Activated T-cell treated with anti-CD3 and anti-CD28 coated beads, Interleukin-2, amount 50 U/mL, for 72 hours (primary cell): ENCODE data around the gene TRIP11. TPM values are rescaled to one million over a fixed set of nuclear protein-coding genes. Genes with fewer than 3 reads are reported as not detected.
A peak's percentile ranks its signal among the peaks of the same experiment; 100 is the strongest.

Source experiments
- ATAC-seq, 2 donors: fragments of 150-1000 bp; cut with Tn5 transposase; replicated peaks in 1 of 2; 2 replicates each; pipeline ENCODE4 v1.10.0; 2021; ENCODE audit warnings: moderate library complexity in 2 of 2, mild to moderate bottlenecking in 1 of 2
- DNase-seq, 2 donors: peaks; one replicate each; pipeline ENCODE4 v3.0.0; 2021 to 2022; ENCODE audit warnings: mixed read lengths in 1 of 2
- H3K27ac Mint-ChIP-seq: one replicate; pipeline ENCODE4 v1.8.0; 2022; ENCODE audit warnings: mild to moderate bottlenecking, moderate library complexity, mixed read lengths
- H3K27me3 Mint-ChIP-seq: one replicate; pipeline ENCODE4 v1.8.0; 2022; ENCODE audit warnings: low read depth, mixed read lengths
- H3K36me3 Mint-ChIP-seq, 2 donors: one replicate each; pipeline ENCODE4 v1.8.0; 2022; ENCODE audit warnings: mixed read lengths in 2 of 2, mild to moderate bottlenecking in 1 of 2; ENCODE audit not compliant: insufficient read depth in 2 of 2
- H3K4me1 Mint-ChIP-seq: one replicate; pipeline ENCODE4 v1.8.0; 2022; ENCODE audit warnings: low read depth, mixed read lengths
- H3K4me3 Mint-ChIP-seq, 2 donors: one replicate each; pipeline ENCODE4 v1.8.0; 2022; ENCODE audit warnings: mild to moderate bottlenecking in 2 of 2, mixed read lengths in 2 of 2, moderate library complexity in 2 of 2
- H3K9me3 Mint-ChIP-seq, 2 donors: one replicate each; pipeline ENCODE4 v1.8.0; 2022; ENCODE audit warnings: mixed read lengths in 2 of 2
- total RNA-seq, 2 donors: library from RNA; stranded (reverse); gene quantifications; one replicate each; pipeline ENCODE4 v1.2.3, GENCODE V29; 2022

TRIP11 gene
- total RNA-seq, 2 donors from 2014 or later = 39.0 to 47.2 TPM

DNA sequence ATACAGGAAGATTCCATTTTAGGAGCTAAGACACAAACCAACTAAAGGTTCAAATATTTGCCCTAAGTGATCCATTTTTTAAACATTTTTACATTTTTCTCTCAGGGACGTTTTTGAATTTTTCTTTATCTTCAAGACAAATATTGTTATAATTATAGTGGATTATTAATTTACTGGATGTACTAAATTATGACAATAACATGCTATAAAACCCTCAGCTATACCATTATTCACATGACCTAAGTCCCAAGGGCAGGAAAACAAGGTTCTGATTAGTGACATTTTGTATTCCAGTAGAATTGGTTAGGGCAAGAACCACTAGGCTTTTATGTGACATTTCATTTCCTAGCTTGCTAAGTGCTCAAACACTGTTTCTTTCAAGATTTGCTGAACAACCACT lies 75.8 kb downstream of the TRIP11 start:
- Mint-ChIP-seq H3K9me3 (no peaks in the 10 kb centered on the region), H3K4me1 (peaks cover 53% of the 10 kb centered on the region), H3K27ac (no peak overlapping the region), H3K27me3 (no peaks in the 10 kb centered on the region), H3K36me3 (peaks cover 0 to 8% of the 10 kb centered on the region in 2 donors), H3K4me3 (no peak overlapping the region)
- DNase-seq = no peak
- ATAC-seq = no peak

DNA sequence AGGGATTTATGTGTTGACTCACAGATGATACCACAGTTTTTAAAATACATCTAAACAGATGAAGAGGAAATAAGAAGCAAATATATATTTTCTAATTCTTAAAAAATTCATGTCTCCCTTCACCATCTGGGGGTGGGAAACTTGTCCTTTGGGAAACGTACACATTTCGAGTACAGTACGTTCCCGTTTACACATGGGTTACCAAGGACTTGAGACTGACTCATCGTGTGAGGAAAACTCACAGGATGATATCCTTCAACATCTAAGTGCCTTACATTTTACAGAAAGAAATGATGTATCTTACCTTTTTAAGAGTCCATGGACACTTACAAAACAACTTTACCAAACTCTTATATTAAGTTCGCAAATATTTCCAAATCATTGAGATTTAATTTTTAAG lies 76.4 kb downstream of the TRIP11 start:
- Mint-ChIP-seq H3K4me1 (peaks cover 48% of the 10 kb centered on the region), H3K27me3 (no peaks in the 10 kb centered on the region), H3K9me3 (no peaks in the 10 kb centered on the region), H3K27ac (no peak overlapping the region), H3K36me3 (peaks cover 0 to 8% of the 10 kb centered on the region in 2 donors), H3K4me3 (no peak overlapping the region)
- no peak for DNase-seq
- ATAC-seq = no peak

- ATAC-seq (peak; percentile 81 to 83), DNase-seq (no peak)
- Mint-ChIP-seq H3K27me3 (peaks cover 1% of the 10 kb centered on the region), H3K4me1 (peaks cover 32% of the 10 kb centered on the region), H3K36me3 (peaks cover 0 to 6% of the 10 kb centered on the region in 2 donors), H3K4me3 (peak overlapping the region; percentile 69 to 74), H3K27ac (peak overlapping the region; percentile 92), H3K9me3 (no peaks in the 10 kb centered on the region)
Measured at GRCh38 chr14:91961297-91962220, 78.3 kb downstream of the TRIP11 start.

DNA sequence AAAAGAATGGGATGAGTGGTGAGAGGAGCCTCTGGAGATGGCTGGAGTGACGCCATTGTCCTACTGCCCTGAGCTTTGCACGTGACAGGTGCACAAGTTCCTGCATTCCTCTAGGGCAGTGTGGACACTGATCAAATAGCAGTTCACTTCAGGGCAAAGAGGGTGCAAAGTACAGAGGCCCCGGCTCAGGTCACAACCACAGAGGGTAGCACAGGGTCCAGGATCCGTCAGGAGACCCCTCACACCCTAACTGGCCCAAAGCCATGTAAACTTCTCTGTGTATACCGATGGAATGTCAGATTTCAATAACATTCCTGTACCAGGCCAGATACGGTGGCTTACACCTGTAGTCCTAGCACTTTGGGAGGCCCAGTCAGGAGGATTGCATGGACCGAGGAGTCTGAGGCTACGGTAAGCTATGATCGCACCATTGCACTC lies 82.0 kb downstream of the TRIP11 start:
- Mint-ChIP-seq H3K4me1 (peaks cover 22% of the 10 kb centered on the region), H3K4me3 (no peak overlapping the region), H3K27me3 (peaks cover 9% of the 10 kb centered on the region), H3K36me3 (peaks cover 0 to 1% of the 10 kb centered on the region in 2 donors), H3K27ac (no peak overlapping the region), H3K9me3 (no peaks in the 10 kb centered on the region)
- DNase-seq (no peak), ATAC-seq (no peak)

DNA sequence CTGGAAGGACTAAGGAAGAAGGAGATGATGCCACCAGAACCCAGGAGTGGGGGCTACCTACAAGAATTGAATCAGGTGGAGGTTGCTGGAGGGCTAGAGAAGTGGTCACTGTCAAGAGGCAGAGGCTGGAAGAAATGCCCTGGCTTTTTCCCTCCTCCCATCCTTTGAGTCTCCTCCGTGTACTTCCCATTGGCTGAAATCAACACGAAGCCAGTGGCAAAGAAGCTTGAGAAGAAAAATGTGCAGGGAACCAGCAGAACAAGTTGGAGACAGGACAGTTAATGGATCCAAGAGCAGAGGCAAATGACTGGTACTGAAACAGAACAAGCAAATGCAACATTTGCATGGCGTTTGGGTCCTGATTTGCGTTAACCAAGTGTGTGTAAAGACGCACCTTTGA lies 83.2 kb downstream of the TRIP11 start:
- Mint-ChIP-seq H3K36me3 (peaks cover 0 to 1% of the 10 kb centered on the region in 2 donors), H3K27me3 (peaks cover 9% of the 10 kb centered on the region), H3K27ac (no peak overlapping the region), H3K4me3 (no peak overlapping the region), H3K4me1 (peaks cover 10% of the 10 kb centered on the region), H3K9me3 (no peaks in the 10 kb centered on the region)
- ATAC-seq (no peak), DNase-seq (no peak)

GRCh38 chr14:91955168-91955567 lies 84.7 kb downstream of the TRIP11 start:
- DNase-seq (no peak), ATAC-seq (no peak)
- H3K4me3 Mint-ChIP-seq = no peak overlapping the region
- H3K9me3 Mint-ChIP-seq = no peaks in the 10 kb centered on the region
- no peak overlapping the region for H3K27ac Mint-ChIP-seq
- H3K27me3 Mint-ChIP-seq = peaks cover 15% of the 10 kb centered on the region
- peaks cover 4% of the 10 kb centered on the region for H3K4me1 Mint-ChIP-seq
- H3K36me3 Mint-ChIP-seq = peaks cover 0 to 1% of the 10 kb centered on the region in 2 donors

DNA sequence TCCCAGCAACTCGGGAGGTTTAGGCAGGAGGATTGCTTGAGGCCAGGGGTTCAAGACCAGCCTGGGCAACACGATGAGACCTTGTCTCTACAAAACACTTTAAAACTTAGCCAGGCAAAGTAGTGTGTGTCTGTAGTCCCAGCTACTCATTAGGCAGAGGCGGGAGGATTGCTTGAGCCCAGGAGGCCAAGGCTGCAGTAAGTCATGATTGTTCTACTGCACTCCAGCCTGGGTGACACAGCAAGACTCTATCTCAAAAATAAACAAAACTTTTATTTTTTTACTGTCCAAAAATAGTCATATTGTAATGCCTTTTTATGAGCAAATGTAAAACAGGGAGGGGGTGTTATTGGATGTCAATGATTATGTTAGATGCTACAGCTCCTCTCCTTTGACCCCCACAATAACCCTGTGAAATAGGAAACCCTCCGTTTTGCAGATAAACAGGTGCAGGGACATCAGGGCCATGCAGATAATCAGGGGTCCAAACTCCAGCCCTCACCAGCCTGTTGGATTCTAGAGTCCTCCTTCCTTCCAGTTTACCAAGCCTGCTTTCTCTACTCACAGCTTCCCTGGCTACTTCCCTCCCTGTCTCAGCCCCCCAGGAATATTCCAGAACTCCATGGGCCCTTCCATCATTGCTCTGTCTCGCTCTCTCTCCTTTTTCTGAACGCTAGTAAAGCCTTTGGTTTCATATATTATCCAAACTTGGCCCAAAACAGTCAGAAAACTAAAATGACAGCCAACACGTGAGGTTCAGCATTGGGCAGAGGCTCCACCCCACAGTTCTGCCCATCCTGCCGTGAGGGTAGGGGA lies 86.5 kb downstream of the TRIP11 start:
- ATAC-seq (no peak), DNase-seq (no peak)
- H3K36me3 Mint-ChIP-seq = peaks cover 0 to 1% of the 10 kb centered on the region in 2 donors
- peaks cover 4% of the 10 kb centered on the region for H3K4me1 Mint-ChIP-seq
- H3K9me3 Mint-ChIP-seq = no peaks in the 10 kb centered on the region
- peaks cover 15% of the 10 kb centered on the region for H3K27me3 Mint-ChIP-seq
- H3K4me3 Mint-ChIP-seq = no peak overlapping the region
- H3K27ac Mint-ChIP-seq = no peak overlapping the region

DNA sequence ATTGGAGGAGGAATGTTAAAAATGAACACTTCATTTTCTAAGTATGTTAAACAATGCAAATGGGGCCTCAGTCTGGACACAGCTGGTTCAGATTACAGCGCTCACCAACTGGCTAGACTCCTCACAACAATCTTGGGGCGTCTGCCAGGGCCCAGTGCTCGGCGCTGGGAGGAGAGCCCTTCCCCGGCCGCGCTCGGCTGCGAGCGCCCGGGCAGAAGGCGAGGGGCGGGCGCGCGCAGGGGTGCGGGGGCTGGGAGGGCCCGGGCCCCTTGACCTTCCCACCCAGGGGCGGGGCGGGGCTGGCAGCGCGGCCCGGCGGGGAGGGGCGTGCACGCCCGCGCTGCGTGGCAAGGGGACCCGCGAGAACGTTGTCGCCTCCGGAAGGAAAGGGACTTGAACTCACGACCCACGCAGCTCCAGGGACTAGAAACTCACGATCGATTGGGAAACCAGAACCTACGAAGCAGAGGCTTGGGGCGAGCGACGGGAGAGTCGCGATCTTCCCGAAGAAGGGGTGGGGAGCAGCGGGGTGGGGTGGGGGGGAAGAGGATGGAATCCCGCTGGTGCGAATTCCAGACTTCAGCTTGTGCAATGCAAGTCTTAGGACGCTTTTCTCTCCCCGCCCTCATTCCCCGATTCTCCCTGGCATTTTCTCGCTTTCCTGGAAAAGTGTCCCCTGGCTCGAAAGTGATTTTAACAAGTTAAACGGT lies 92.2 kb downstream of the TRIP11 start, which contains the start of gene FBLN5:
TSS of gene FBLN5 (minus strand) at position 220 of the 710 bp plus-strand sequence. CDS start 465 bp downstream, outside the sequence.
- Mint-ChIP-seq H3K4me1 (peaks cover 21% of the 10 kb centered on the region), H3K4me3 (peak within 1 kb of the TSS; percentile 86 to 88), H3K27me3 (peaks cover 43% of the 10 kb centered on the region), H3K27ac (no peak within 1 kb of the TSS), H3K9me3 (no peaks in the 10 kb centered on the region), H3K36me3 (no peaks in the 10 kb centered on the region)
- DNase-seq (peak; percentile 56 to 60), ATAC-seq (peak; percentile 86 to 89)

DNA sequence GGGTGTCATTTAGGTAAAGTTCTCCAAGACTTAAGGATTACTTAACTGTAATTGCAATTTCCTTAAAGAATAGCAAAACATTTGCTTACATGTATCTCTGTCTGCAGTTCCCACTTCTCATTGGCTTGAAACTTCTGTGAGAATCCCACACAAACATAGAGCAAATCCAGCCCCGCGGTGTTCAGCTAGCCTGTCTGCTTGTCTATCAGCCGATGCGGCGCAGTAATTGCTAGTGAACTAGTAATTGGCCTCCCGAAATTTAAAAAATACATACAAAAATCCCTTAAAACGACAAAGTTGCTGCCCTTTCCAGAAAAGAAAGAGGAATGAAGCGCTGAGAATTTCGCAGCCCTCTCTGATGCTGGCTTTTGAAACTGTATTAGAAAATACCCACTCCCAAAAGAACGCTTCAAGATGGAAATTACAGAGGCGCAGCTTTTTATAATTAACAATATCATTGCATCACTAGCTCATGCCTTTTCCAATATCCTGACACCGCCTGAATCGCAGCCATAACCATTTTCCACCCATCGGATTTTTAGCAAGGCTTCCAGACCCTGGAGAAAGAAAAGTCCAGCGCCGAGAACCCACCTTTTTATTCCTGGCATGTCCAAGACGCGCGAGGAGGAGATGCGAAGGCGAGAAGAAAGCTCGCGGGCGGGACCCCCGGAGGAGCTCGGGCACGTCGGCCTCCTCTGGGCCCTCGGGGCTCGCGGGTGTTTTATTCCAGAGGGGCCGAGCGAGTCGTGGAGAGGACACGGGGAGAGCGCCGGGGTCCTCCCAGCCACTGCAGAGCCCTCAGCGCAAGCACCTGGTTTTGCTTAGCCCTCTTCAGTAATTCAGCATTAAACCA lies 93.0 kb downstream of the TRIP11 start:
- Mint-ChIP-seq H3K36me3 (no peaks in the 10 kb centered on the region), H3K27ac (no peak overlapping the region), H3K4me1 (peaks cover 21% of the 10 kb centered on the region), H3K4me3 (peak overlapping the region; percentile 86 to 88), H3K9me3 (no peaks in the 10 kb centered on the region), H3K27me3 (peaks cover 43% of the 10 kb centered on the region)
- peak; percentile 47 to 48 for ATAC-seq
- DNase-seq = peak; percentile 8 to 12

DNA sequence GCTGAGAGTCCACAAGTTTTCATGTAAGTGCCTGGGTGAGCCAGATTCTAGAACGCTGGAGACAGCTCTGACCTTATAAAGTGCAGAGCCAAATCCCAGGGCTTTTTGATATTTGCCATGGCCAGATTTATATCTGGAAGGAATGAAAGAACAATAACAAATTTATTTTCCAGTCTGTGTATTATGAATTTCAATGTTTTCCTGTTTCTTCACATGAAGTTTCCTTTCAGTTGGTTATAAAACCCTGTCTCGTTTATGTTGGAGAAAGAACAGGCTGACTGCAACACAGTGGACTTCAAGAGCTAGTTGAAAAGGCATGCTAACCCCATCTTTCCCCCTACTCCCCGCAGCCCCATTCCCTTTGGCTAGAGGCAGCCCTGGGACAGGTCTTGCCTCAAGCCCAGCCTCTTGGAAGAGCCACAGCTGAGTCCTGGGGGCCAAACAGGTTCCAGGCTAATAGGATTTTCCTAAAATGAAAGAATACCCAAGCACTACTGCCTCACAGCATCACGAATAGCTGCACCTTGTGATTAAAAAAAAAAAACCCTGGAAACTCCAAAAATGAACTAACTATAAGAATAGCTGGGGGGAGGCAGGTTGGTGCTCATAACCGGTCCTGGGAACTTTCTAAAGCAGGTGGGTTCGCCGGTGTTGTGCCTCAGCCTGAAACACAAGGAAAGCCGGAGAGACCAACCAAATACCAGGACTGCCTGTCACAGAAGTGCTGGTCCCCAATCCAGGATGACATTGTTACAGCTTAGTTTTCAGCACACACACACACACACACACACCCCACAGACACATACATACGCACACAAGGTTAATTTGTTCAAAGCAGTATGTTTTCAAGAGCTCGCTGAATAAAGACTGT lies 93.9 kb downstream of the TRIP11 start:
- H3K9me3 Mint-ChIP-seq = no peaks in the 10 kb centered on the region
- DNase-seq (no peak), ATAC-seq (no peak)
- H3K4me3 Mint-ChIP-seq = peak overlapping the region; percentile 86 to 88
- H3K27me3 Mint-ChIP-seq = peaks cover 43% of the 10 kb centered on the region
- H3K36me3 Mint-ChIP-seq = no peaks in the 10 kb centered on the region
- no peak overlapping the region for H3K27ac Mint-ChIP-seq
- H3K4me1 Mint-ChIP-seq = peaks cover 28% of the 10 kb centered on the region

DNA sequence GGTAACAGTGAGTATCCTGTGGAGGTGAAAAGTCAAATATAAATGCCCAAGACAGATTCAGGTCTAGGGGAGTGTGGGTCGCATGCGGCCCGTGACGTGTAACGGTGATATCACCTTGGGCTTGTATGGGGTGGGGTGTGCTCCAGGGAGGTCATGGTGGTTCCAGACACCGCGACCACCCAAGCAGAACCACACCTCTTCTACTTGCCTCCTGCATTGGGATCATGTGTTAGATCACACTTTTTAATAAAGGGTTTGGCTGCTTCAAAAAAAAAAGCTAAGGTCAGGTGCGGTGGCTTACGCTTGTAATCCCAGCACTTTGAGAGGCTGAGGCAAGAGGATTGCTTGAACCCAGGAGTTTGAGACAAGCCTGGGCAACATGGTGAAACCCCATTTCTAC lies 96.9 kb downstream of the TRIP11 start:
- no peak for ATAC-seq
- H3K4me1 Mint-ChIP-seq = peaks cover 30% of the 10 kb centered on the region
- no peak overlapping the region for H3K27ac Mint-ChIP-seq
- H3K9me3 Mint-ChIP-seq = peaks cover 0 to 2% of the 10 kb centered on the region in 2 donors
- H3K27me3 Mint-ChIP-seq = peaks cover 36% of the 10 kb centered on the region
- no peak for DNase-seq
- no peaks in the 10 kb centered on the region for H3K36me3 Mint-ChIP-seq
- no peak overlapping the region for H3K4me3 Mint-ChIP-seq
